ENCODE measurements around the gene TRMT1. TPM values are rescaled to one million over a fixed set of nuclear protein-coding genes. Genes with fewer than 3 reads are reported as not detected.

TRMT1 gene
- total RNA-seq, 2 experiments from 2014 or later = 85.0 to 95.7 TPM

GRCh38 chr19:13074378-13074777 is 42.2 kb downstream of the TRMT1 start:
- intact Hi-C loops (cut with micrococcal nuclease) = no loop called here
- no peak overlapping the region for H3K4me3 Mint-ChIP-seq
- H3K36me3 Mint-ChIP-seq (ENCODE audit: low read depth) = no peaks in the 10 kb centered on the region
- H3K9me3 Mint-ChIP-seq = no peaks in the 10 kb centered on the region
- no peak for DNase-seq
- no peak overlapping the region for H3K27ac Mint-ChIP-seq
- H3K27me3 Mint-ChIP-seq = no peaks in the 10 kb centered on the region
- no peaks in the 10 kb centered on the region for H3K4me1 Mint-ChIP-seq (ENCODE audit: low read depth)
- no peak for TF ChIP-seq CTCF (IDR thresholded peaks at IDR 0.05)
- no peak for ATAC-seq
- CTCF ChIA-PET = interaction anchor here (1.7 to 2.5 kb wide), 4 partner anchors 13 to 109 kb away, joined by 4 to 19 read pairs (median 6); no protein-coding TSS in a partner anchor
- POLR2A ChIA-PET = interaction anchor here (0.6 kb wide), 1 partner anchor 71 kb away, joined by 6 read pairs; no protein-coding TSS in a partner anchor

DNA sequence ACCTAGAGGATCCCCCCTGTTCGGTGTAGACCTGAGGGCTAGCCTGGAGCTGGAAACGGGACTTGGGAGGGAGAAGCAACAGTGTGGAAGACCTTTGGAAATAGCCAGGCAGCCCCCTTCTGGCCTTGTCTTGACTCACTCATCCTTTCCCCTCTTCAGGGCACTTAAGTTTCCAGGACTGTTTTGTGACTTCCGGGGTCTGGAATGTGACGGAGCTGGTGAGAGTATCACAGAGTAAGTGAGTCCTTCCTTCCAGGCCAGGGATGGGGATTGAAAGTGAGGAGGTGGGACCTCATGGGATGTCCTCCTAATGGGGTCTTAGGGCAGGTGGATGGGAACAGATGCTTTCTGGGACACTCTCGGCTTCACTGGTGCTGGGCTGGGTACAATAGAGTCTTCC is 43.3 kb downstream of the TRMT1 start:
- H3K36me3 Mint-ChIP-seq (ENCODE audit: low read depth) = no peaks in the 10 kb centered on the region
- no peaks in the 10 kb centered on the region for H3K27me3 Mint-ChIP-seq
- DNase-seq = no peak
- no peaks in the 10 kb centered on the region for H3K4me1 Mint-ChIP-seq (ENCODE audit: low read depth)
- no peak for ATAC-seq
- CTCF ChIA-PET = interaction anchor here (1.4 to 2.5 kb wide), 5 partner anchors 12 to 108 kb away, joined by 3 to 19 read pairs (median 6); no protein-coding TSS in a partner anchor
- POLR2A ChIA-PET = no interaction called here
- TF ChIP-seq CTCF (IDR thresholded peaks at IDR 0.05) = no peak
- H3K27ac Mint-ChIP-seq = no peak overlapping the region
- intact Hi-C loops (cut with micrococcal nuclease) = no loop called here
- no peaks in the 10 kb centered on the region for H3K9me3 Mint-ChIP-seq
- no peak overlapping the region for H3K4me3 Mint-ChIP-seq

- Mint-ChIP-seq H3K27ac (no peak overlapping the region), H3K9me3 (no peaks in the 10 kb centered on the region), H3K4me3 (no peak overlapping the region), H3K36me3 (ENCODE audit: low read depth) (no peaks in the 10 kb centered on the region), H3K27me3 (no peaks in the 10 kb centered on the region), H3K4me1 (ENCODE audit: low read depth) (no peaks in the 10 kb centered on the region)
- intact Hi-C loops (cut with micrococcal nuclease) = no loop called here
- ATAC-seq (no peak), DNase-seq (no peak)
- no peak for TF ChIP-seq CTCF (IDR thresholded peaks at IDR 0.05)
- CTCF ChIA-PET = interaction anchor here (1.7 to 3.0 kb wide), 5 partner anchors 11 to 107 kb away, joined by 4 to 30 read pairs (median 6); no protein-coding TSS in a partner anchor
- POLR2A ChIA-PET = no interaction called here
Measured at GRCh38 chr19:13072188-13072908, 44.2 kb downstream of the TRMT1 start.

DNA sequence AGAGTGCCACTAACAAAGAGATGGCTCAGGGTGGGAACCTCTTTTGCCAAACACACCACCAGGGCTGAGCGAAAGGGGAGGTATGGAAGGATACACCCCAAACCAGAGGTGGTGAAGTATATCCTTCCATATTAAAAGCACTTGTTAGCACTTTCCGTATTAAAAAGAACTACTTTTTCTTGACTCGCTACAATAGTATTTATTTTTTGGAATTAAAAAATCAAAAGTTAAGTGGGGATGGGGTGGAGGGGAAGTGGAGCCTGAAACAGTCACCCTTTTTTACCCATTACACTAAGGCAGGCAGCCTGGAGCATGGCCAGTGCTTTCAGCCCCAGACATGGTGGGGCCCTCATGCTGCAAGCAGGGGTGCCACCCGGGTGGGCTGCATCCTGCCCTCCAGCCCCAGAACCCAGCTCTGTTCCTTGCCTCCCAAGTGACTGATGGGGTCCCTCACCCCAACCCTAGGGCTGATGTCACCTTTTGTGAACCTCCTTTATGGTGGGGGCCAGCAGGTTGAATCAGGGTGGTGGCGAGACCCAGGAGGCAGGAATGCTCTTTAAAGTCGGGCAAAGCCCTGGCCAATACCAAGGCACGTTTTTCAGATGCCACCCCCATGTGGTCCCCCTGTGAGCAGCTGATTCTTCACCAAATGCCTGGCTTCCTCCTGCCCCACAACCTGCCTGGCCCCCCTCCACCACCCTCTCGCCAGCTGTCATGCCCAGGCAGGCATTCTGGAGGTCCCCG is 44.9 kb downstream of the TRMT1 start:
- CTCF ChIA-PET = interaction anchor here (2.0 to 3.0 kb wide), 2 partner anchors 11 to 94 kb away, joined by 6 to 30 read pairs; no protein-coding TSS in a partner anchor
- Mint-ChIP-seq H3K36me3 (ENCODE audit: low read depth) (no peaks in the 10 kb centered on the region), H3K9me3 (no peaks in the 10 kb centered on the region), H3K27ac (no peak overlapping the region), H3K27me3 (no peaks in the 10 kb centered on the region), H3K4me1 (ENCODE audit: low read depth) (no peaks in the 10 kb centered on the region), H3K4me3 (no peak overlapping the region)
- no peak for ATAC-seq
- intact Hi-C loops (cut with micrococcal nuclease) = no loop called here
- no peak for DNase-seq
- TF ChIP-seq CTCF (IDR thresholded peaks at IDR 0.05) = no peak
- POLR2A ChIA-PET = no interaction called here
